ENCODE measurements around the gene S1PR1.

GRCh38 chr1:101188331-101188730 lies 48.5 kb upstream of the S1PR1 start:
- TF ChIP-seq CTCF (IDR thresholded peaks at IDR 0.05) (no peak), POLR2A (IDR thresholded peaks at IDR 0.05) (no peak), POLR2AphosphoS5 (IDR thresholded peaks at IDR 0.05) (no peak)

Data from breast epithelium (tissue), 3 donors.